HG03060 (cell line): ENCODE measurements around the gene DIPK1B.
"Not testable (repeated sequence)": the region's sequence is repeated elsewhere in the genome, so short reads cannot be mapped to it uniquely, and the experiment has no call there.

Source experiments
- ATAC-seq: cut with Tn5 transposase; IDR thresholded peaks from one replicate; pipeline ENCODE4 v1.9.1; 2021; ENCODE audit warnings: low read depth, moderate number of reproducible peaks; ENCODE audit not compliant: unreplicated experiment

DIPK1B gene

GRCh38 chr9:136762915-136763648 is 50.7 kb downstream of the DIPK1B start:
- ATAC-seq: no peak

- no peak for ATAC-seq
Measured at GRCh38 chr9:136763649-136764035, 51.3 kb downstream of the DIPK1B start.

- no peak for ATAC-seq
Measured at GRCh38 chr9:136764301-136764891, 52.0 kb downstream of the DIPK1B start, which contains the start of gene LCN15. Gene LCN15 (minus strand): TSS chr9:136764518. CDS start chr9:136764488, 30 bp downstream.

GRCh38 chr9:136765041-136765440 is 52.7 kb downstream of the DIPK1B start:
- ATAC-seq: no peak

GRCh38 chr9:136765745-136766409 is 53.5 kb downstream of the DIPK1B start:
- ATAC-seq: not testable (repeated sequence)

- not testable (repeated sequence) for ATAC-seq
Measured at GRCh38 chr9:136766410-136767120, 54.2 kb downstream of the DIPK1B start.

- no peak for ATAC-seq
Measured at GRCh38 chr9:136769710-136770191, 57.4 kb downstream of the DIPK1B start.

GRCh38 chr9:136771907-136772415 is 59.6 kb downstream of the DIPK1B start:
- ATAC-seq: no peak

- no peak for ATAC-seq
Measured at GRCh38 chr9:136773386-136774044, 61.1 kb downstream of the DIPK1B start.
